Cardiac septum (tissue), 1 donor: ENCODE results near the gene ASB15. TPM values are rescaled to one million over a fixed set of nuclear protein-coding genes. Genes with fewer than 3 reads are reported as not detected.
"Not testable (repeated sequence)": the region's sequence is repeated elsewhere in the genome, so short reads cannot be mapped to it uniquely, and the experiment has no call there.

ENCODE experiments used
- DNase-seq: peaks from one replicate; pipeline ENCODE4 v3.0.0-alpha.2; 2020; ENCODE audit warnings: low spot score
- intact Hi-C: fragments of 100-400 bp; cut with DNase I; formaldehyde crosslinking; loops from one replicate; pipeline ENCODE4 v1.14.0; 2022
- total RNA-seq: library from RNA; stranded (reverse); fragmentation: NEBNext Ultra II Directional; extraction: Animal tissue kit (Norgen Biotek cat#: 25700); gene quantifications from one replicate; pipeline ENCODE4 v1.2.1, GENCODE V29; 2021
- donor health status: DM: no; HTN: no; CAD: no.

Gene ASB15
- total RNA-seq, 1 donor from 2014 or later: 20.0 TPM

GRCh38 chr7:123632808-123633207 lies 31.2 kb downstream of the ASB15 start:
- intact Hi-C loops: no loop called here
- no peak for DNase-seq

- no peak for DNase-seq
- intact Hi-C loops: no loop called here
Observed at GRCh38 chr7:123633553-123633952, 31.9 kb downstream of the ASB15 start.

GRCh38 chr7:123634011-123634573 lies 32.5 kb downstream of the ASB15 start:
- intact Hi-C loops, DNase-seq: not testable (repeated sequence)

GRCh38 chr7:123635551-123636359 lies 34.1 kb downstream of the ASB15 start:
- DNase-seq: no peak
- intact Hi-C loops: loop anchor here (5.0 kb wide), 3 partner anchors 47 to 67 kb away; no protein-coding TSS in a partner anchor

- DNase-seq: no peak
- intact Hi-C loops: loop anchor here (5.0 kb wide), 3 partner anchors 45 to 65 kb away; no protein-coding TSS in a partner anchor
Observed at GRCh38 chr7:123637203-123637602, 35.6 kb downstream of the ASB15 start.

- no peak for DNase-seq
- intact Hi-C loops: loop anchor here (5.0 kb wide), 3 partner anchors 44 to 64 kb away; no protein-coding TSS in a partner anchor
Observed at GRCh38 chr7:123637878-123638277, 36.3 kb downstream of the ASB15 start.

GRCh38 chr7:123639631-123640030 lies 38.0 kb downstream of the ASB15 start:
- DNase-seq: no peak
- intact Hi-C loops: loop anchor here (5.0 kb wide), 3 partner anchors 43 to 63 kb away; no protein-coding TSS in a partner anchor

GRCh38 chr7:123640583-123640982 lies 39.0 kb downstream of the ASB15 start:
- intact Hi-C loops: no loop called here

GRCh38 chr7:123641901-123642300 lies 40.3 kb downstream of the ASB15 start:
- no peak for DNase-seq
- intact Hi-C loops: no loop called here

More at GRCh38 chr7:123640583-123640982, 39.0 kb downstream of the ASB15 start:
- DNase-seq: no peak

GRCh38 chr7:123643495-123644441 lies 42.1 kb downstream of the ASB15 start:
- intact Hi-C loops: no loop called here

GRCh38 chr7:123645516-123645915 lies 43.9 kb downstream of the ASB15 start:
- intact Hi-C loops: no loop called here

More at GRCh38 chr7:123643495-123644441, 42.1 kb downstream of the ASB15 start:
- no peak for DNase-seq

GRCh38 chr7:123647106-123647730 lies 45.6 kb downstream of the ASB15 start:
- intact Hi-C loops: no loop called here
- DNase-seq: no peak

More at GRCh38 chr7:123645516-123645915, 43.9 kb downstream of the ASB15 start:
- DNase-seq: no peak

GRCh38 chr7:123649964-123650363 lies 48.3 kb downstream of the ASB15 start:
- intact Hi-C loops: no loop called here
- DNase-seq: no peak

GRCh38 chr7:123650595-123650994 lies 49.0 kb downstream of the ASB15 start:
- intact Hi-C loops: no loop called here
- no peak for DNase-seq

- DNase-seq: no peak
- intact Hi-C loops: no loop called here
Observed at GRCh38 chr7:123652406-123652805, 50.8 kb downstream of the ASB15 start.

GRCh38 chr7:123653162-123653561 lies 51.5 kb downstream of the ASB15 start:
- intact Hi-C loops: no loop called here
- DNase-seq: no peak

- intact Hi-C loops: loop anchor here (2.0 kb wide), 1 partner anchor 53 kb away; no protein-coding TSS in a partner anchor
- DNase-seq: peak; percentile 88
Observed at GRCh38 chr7:123655614-123656013, 54.0 kb downstream of the ASB15 start, which contains the start of gene LMOD2. LMOD2 (plus strand) TSS chr7:123655866; CDS start chr7:123655964, 98 bp downstream.

GRCh38 chr7:123656544-123657303 lies 55.1 kb downstream of the ASB15 start:
- intact Hi-C loops: no loop called here
- DNase-seq: no peak
